ENCODE results near the gene RCOR2. TPM values are rescaled to one million over a fixed set of nuclear protein-coding genes. Genes with fewer than 3 reads are reported as not detected.
"Not testable (repeated sequence)": the region's sequence is repeated elsewhere in the genome, so short reads cannot be mapped to it uniquely, and the experiment has no call there.

The RCOR2 gene
- total and polyA plus RNA-seq, 2 of the 13 experiments (the other 11 are each of a cell fraction or from before 2014, with no cell fraction given) = 8.3 to 8.5 TPM

- no peak for TF ChIP-seq ZNF850 (CRISPR knock-in tag; conservative IDR thresholded peaks at IDR 0.05)
- TF ChIP-seq, protein P1, sequence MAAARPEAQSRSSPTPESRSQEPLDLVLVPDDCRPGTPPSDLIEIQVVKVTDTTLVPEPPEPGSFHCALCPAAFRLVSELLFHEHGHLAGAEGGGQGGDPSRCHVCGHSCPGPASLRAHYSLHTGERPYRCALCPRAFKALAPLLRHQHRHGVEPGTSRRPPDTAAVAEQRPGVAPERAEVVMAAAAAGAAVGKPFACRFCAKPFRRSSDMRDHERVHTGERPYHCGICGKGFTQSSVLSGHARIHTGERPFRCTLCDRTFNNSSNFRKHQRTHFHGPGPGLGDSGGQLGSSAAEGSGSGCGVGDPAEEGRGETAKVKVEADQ (CRISPR knock-in tag; IDR thresholded peaks at IDR 0.05; ENCODE audit: borderline replicate concordance) = no peak
- TF ChIP-seq SMARCE1 (IDR thresholded peaks at IDR 0.05; ENCODE audit: borderline replicate concordance) = no peak
Observed at GRCh38 chr11:63866211-63866610, 50.8 kb downstream of the RCOR2 start (continued).

DNA sequence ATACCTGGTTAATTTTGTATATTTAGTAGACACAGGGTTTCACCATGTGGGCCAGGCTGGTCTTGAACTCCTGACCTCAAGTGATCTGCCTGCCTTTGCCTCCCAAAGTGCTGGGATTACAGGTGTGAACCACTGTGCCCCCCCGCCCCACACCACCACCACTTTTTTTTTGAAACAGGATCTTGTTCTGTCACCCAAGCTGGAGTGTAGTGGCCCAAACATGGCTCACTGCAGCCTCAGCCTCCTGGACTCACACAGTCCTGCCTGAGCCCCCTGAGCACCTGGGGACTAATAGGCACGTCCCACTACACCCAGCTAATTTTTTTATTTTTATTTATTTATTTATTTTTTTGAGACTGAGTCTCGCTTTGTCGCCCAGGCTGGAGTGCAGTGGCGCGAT, 53.3 kb downstream of the RCOR2 start:
- Histone ChIP-seq H3K4me1 (ENCODE audit: insufficient read depth, low read length) (peaks cover 61% of the 10 kb centered on the region), H3K79me2 (ENCODE audit: insufficient read depth, low read length) (peaks cover 19% of the 10 kb centered on the region)
- 97% methylated on average over 6 of the region's 6 CpGs for WGBS (ENCODE audit: low lambda C conversion rate)
- H3K9ac ChIP-seq (ENCODE audit: insufficient read depth, low read depth, low read length); H3K27ac ChIP-seq (ENCODE audit: extremely low read length, insufficient read depth, low read length); BruUV-seq (replicated peaks); H2AFZ ChIP-seq (ENCODE audit: low read length); H4K20me1 ChIP-seq (ENCODE audit: insufficient read depth, low read length); CTCF ChIA-PET (ENCODE audit: low intra/inter-chr PET ratio, low total read pairs); H3K36me3 ChIP-seq (replicated peaks in 1 of 2; ENCODE audit: control insufficient read depth in 1 of 2, insufficient read depth in 2 of 2, low read length in 2 of 2); DNase-seq (ENCODE audit: low spot score); in situ Hi-C loops (cut with HindIII; ENCODE audit: extremely low pct_ligation_motif_present, low pct_unique_long_range_greater_than_20kb); H3K9me3 ChIP-seq (ENCODE audit: low read length); H3K4me2 ChIP-seq (ENCODE audit: low read depth, low read length); H3K27me3 ChIP-seq (ENCODE audit: control insufficient read depth in 1 of 2, insufficient read depth in 2 of 2, low read length in 2 of 2); FAIRE-seq; H3K4me3 ChIP-seq (replicated peaks in 1 of 3; ENCODE audit: insufficient read depth in 1 of 3, low read depth in 2 of 3, low read length in 3 of 3); ATAC-seq; intact Hi-C loops (cut with micrococcal nuclease; ENCODE audit: unreplicated experiment): not testable (repeated sequence)
- POLR2A ChIA-PET = interaction anchor here (1.1 to 2.4 kb wide), 2 partner anchors 9 to 11 kb away, joined by 3 to 15 read pairs; no protein-coding TSS in a partner anchor

- Histone ChIP-seq H3K4me3 (replicated peaks in 1 of 3; ENCODE audit: insufficient read depth in 1 of 3, low read depth in 2 of 3, low read length in 3 of 3) (peak overlapping the region in 1 of 3 experiments; percentile 17; a peak in 1 of 6 replicates), H3K9ac (ENCODE audit: insufficient read depth, low read depth, low read length) (no peak overlapping the region), H4K20me1 (ENCODE audit: insufficient read depth, low read length) (no peaks in the 10 kb centered on the region), H2AFZ (ENCODE audit: low read length) (no peak overlapping the region), H3K4me2 (ENCODE audit: low read depth, low read length) (peak overlapping the region; percentile 60), H3K36me3 (replicated peaks in 1 of 2; ENCODE audit: control insufficient read depth in 1 of 2, insufficient read depth in 2 of 2, low read length in 2 of 2) (peaks cover 0 to 3% of the 10 kb centered on the region in 2 experiments; a peak in 2 of 5 replicates), H3K4me1 (ENCODE audit: insufficient read depth, low read length) (peaks cover 68% of the 10 kb centered on the region), H3K79me2 (ENCODE audit: insufficient read depth, low read length) (peaks cover 13% of the 10 kb centered on the region), H3K9me3 (ENCODE audit: low read length) (no peaks in the 10 kb centered on the region), H3K27ac (ENCODE audit: extremely low read length, insufficient read depth, low read length) (peak overlapping the region; percentile 56), H3K27me3 (ENCODE audit: control insufficient read depth in 1 of 2, insufficient read depth in 2 of 2, low read length in 2 of 2) (no peaks in the 10 kb centered on the region)
- CTCF ChIA-PET (ENCODE audit: low intra/inter-chr PET ratio, low total read pairs) = no interaction called here
- peak; percentile 82 for FAIRE-seq
- in situ Hi-C loops (cut with HindIII; ENCODE audit: extremely low pct_ligation_motif_present, low pct_unique_long_range_greater_than_20kb) = no loop called here
- BruUV-seq (replicated peaks) = no TSS peak
- POLR2A ChIA-PET = interaction anchor here (0.5 to 2.4 kb wide), 6 partner anchors 10 to 492 kb away, joined by 3 to 15 read pairs (median 4); partner anchors contain the start of gene MARK2
- peak; percentile 89 for DNase-seq (ENCODE audit: low spot score)
- peak; percentile 94 for ATAC-seq
- WGBS (ENCODE audit: low lambda C conversion rate) = 4% methylated on average over 4 of the region's 4 CpGs
- intact Hi-C loops (cut with micrococcal nuclease; ENCODE audit: unreplicated experiment) = no loop called here
- no peak for TF ChIP-seq ZNF441 (CRISPR knock-in tag; IDR thresholded peaks at IDR 0.05; ENCODE audit: borderline replicate concordance)
- TF ChIP-seq ZNF558 (CRISPR knock-in tag; IDR thresholded peaks at IDR 0.05; ENCODE audit: borderline replicate concordance) = peak; percentile 99; the same call in 1 of the 2 replicates
- TF ChIP-seq RXRB (CRISPR knock-in tag; IDR thresholded peaks at IDR 0.05; ENCODE audit: borderline replicate concordance) = peak; percentile 33; the same call in 1 of the 2 replicates
- no peak for TF ChIP-seq ZNF761 (CRISPR knock-in tag; conservative IDR thresholded peaks at IDR 0.05)
- TF ChIP-seq ZFP1 (CRISPR knock-in tag; IDR thresholded peaks at IDR 0.05) = no peak
- TF ChIP-seq CBX5 (CRISPR knock-in tag; IDR thresholded peaks at IDR 0.05; ENCODE audit: borderline replicate concordance) = peak; percentile 66; the same call in 1 of the 2 replicates
- TF ChIP-seq MXD4 (CRISPR knock-in tag; IDR thresholded peaks at IDR 0.05) = 0 out of 2 replicates have a peak, but pooled peaks have one; percentile 51
- 0 out of 2 replicates have a peak, but pooled peaks have one; percentile 20 for TF ChIP-seq MIER3 (CRISPR knock-in tag; IDR thresholded peaks at IDR 0.05; ENCODE audit: borderline replicate concordance)
- peak; percentile 17; the same call in 1 of the 2 replicates for TF ChIP-seq SMC3 (IDR thresholded peaks at IDR 0.05; ENCODE audit: low read length)
- TF ChIP-seq POGZ (CRISPR knock-in tag; IDR thresholded peaks at IDR 0.05) = 0 out of 2 replicates have a peak, but pooled peaks have one; percentile 15
- TF ChIP-seq MXI1 (IDR thresholded peaks at IDR 0.05; ENCODE audit: borderline replicate concordance, low read depth, low read length) = peak; percentile 53; the same call in 1 of the 3 replicates
- no peak for TF ChIP-seq SOX6 (IDR thresholded peaks at IDR 0.05)
- peak; percentile 35; the same call in 1 of the 2 replicates for TF ChIP-seq SOX6 (CRISPR knock-in tag; IDR thresholded peaks at IDR 0.05)
- no peak for TF ChIP-seq FOXA1 (IDR thresholded peaks at IDR 0.05)
- peak; percentile 59 for TF ChIP-seq FOXA1 (CRISPR knock-in tag; IDR thresholded peaks at IDR 0.05)
- peak; percentile 48; the same call in 1 of the 2 replicates for TF ChIP-seq HOXA9 (CRISPR knock-in tag; IDR thresholded peaks at IDR 0.05; ENCODE audit: borderline replicate concordance)
Observed at GRCh38 chr11:63862923-63863322, 54.0 kb downstream of the RCOR2 start.

Data from HepG2 (cell line).